H1 (cell line): ENCODE results near the gene SPARC. TPM values are rescaled to one million over a fixed set of nuclear protein-coding genes. Genes with fewer than 3 reads are reported as not detected.
A peak's percentile ranks its signal among the peaks of the same experiment; 100 is the strongest.

Experiments
- CTCF ChIA-PET: fragments of 300-600 bp; sonication (Branson Sonifier 250); formaldehyde crosslinking; loops from one replicate; lab custom pipeline; 2021; ENCODE audit not compliant: partially characterized antibody; lab: Charles Lee
- POLR2A ChIA-PET: fragments of 300-600 bp; sonication (Branson Sonifier 250); formaldehyde crosslinking; loops from one replicate; lab custom pipeline; 2021; ENCODE audit warnings: inconsistent platforms; ENCODE audit not compliant: partially characterized antibody; lab: Charles Lee
- DNase-seq, 2 experiments: peaks; one replicate each; pipeline versions ENCODE4 v3.0.0 to v3.0.0-alpha.2; 2010 to 2022; ENCODE audit warnings: low spot score in 2 of 2, low read depth in 1 of 2, mixed read lengths in 1 of 2
- FAIRE-seq: peaks from 2 replicates; lab custom pipeline; 2011; peaks lifted over from hg19 to GRCh38; lab: Jason Lieb, UNC
- H2AFZ ChIP-seq: 2 replicates; pipeline ENCODE4 v1.8.1; 2012; ENCODE audit warnings: low read length, inconsistent platforms
- H2AK5ac ChIP-seq: 2 replicates; pipeline ENCODE4 v1.6.1; 2013; ENCODE audit warnings: low read depth, low read length
- H2BK120ac ChIP-seq: replicated peaks from 2 replicates; pipeline ENCODE3; 2013; ENCODE audit warnings: low read depth, low read length, inconsistent platforms
- H2BK12ac ChIP-seq: 2 replicates; pipeline ENCODE4 v1.6.1; 2013; ENCODE audit warnings: low read depth, low read length
- H2BK15ac ChIP-seq: 2 replicates; pipeline ENCODE4 v1.6.1; 2013; ENCODE audit warnings: low read length
- H2BK20ac ChIP-seq: 2 replicates; pipeline ENCODE4 v1.6.1; 2013; ENCODE audit warnings: low read length
- H2BK5ac ChIP-seq: 2 replicates; pipeline ENCODE4 v1.6.1; 2013; ENCODE audit warnings: low read depth, low read length
- H3K14ac ChIP-seq: 2 replicates; pipeline ENCODE4 v1.6.1; 2013; ENCODE audit warnings: inconsistent platforms; ENCODE audit not compliant: insufficient read length
- H3K18ac ChIP-seq: 2 replicates; pipeline ENCODE4 v1.6.1; 2013; ENCODE audit warnings: low read length; ENCODE audit errors: extremely low read depth
- H3K23ac ChIP-seq: 2 replicates; pipeline ENCODE4 v1.6.1; 2013; ENCODE audit warnings: inconsistent platforms; ENCODE audit not compliant: insufficient read length
- H3K23me2 ChIP-seq: 2 replicates; pipeline ENCODE4 v1.6.1; 2013; ENCODE audit warnings: low read depth, low read length
- H3K27ac ChIP-seq: 2 replicates; pipeline ENCODE4 v1.6.1; 2011; ENCODE audit warnings: low read depth, low read length, inconsistent platforms
- H3K27me3 ChIP-seq, 4 experiments: replicated peaks in 1 of 4; 1 replicate in 1 of 4; 2 replicates in 3 of 4; pipeline versions ENCODE4 v1.6.1 to v1.8.1; 2011 to 2013; ENCODE audit warnings: low read length in 3 of 4, mild to moderate bottlenecking in 3 of 4, inconsistent platforms in 2 of 4, mixed read lengths in 2 of 4, moderate library complexity in 1 of 4; ENCODE audit not compliant: control insufficient read depth in 3 of 4, insufficient read depth in 3 of 4; ENCODE audit errors: extremely low read depth in 1 of 4
- H3K36me3 ChIP-seq, 4 experiments: 2 replicates each; pipeline versions ENCODE4 v1.6.1 to v1.8.1; 2011 to 2013; ENCODE audit warnings: mild to moderate bottlenecking in 4 of 4, low read length in 3 of 4, moderate library complexity in 2 of 4, control low read depth in 1 of 4, inconsistent platforms in 1 of 4; ENCODE audit not compliant: insufficient read depth in 4 of 4, control insufficient read depth in 2 of 4
- H3K4ac ChIP-seq: replicated peaks from 2 replicates; pipeline ENCODE3; 2013; ENCODE audit warnings: low read length, low read depth, mixed read lengths, inconsistent platforms; ENCODE audit not compliant: insufficient read length
- H3K4me1 ChIP-seq, 4 experiments: replicated peaks in 1 of 4; 1 replicate in 1 of 4; 2 replicates in 3 of 4; pipeline versions ENCODE4 v1.6.1 to v1.8.1; 2011 to 2013; ENCODE audit warnings: low read length in 3 of 4, inconsistent platforms in 2 of 4, mixed read lengths in 1 of 4; ENCODE audit not compliant: insufficient read depth in 4 of 4, control insufficient read depth in 3 of 4
- H3K4me2 ChIP-seq, 2 experiments: 2 replicates each; pipeline versions ENCODE4 v1.6.1 to v1.8.1; 2011 to 2013; ENCODE audit warnings: low read depth in 2 of 2, low read length in 2 of 2, control low read depth in 1 of 2, inconsistent platforms in 1 of 2, mild to moderate bottlenecking in 1 of 2; ENCODE audit not compliant: insufficient read depth in 1 of 2
- H3K4me3 ChIP-seq, 4 experiments: fragments of 200-600, 300-600 bp in 1 of 4; sonication (generic), shearing (Covaris generic), sonication (Bioruptor Twin) in 1 of 4; 2 replicates each; pipeline versions ENCODE4 v1.5.1 to v1.8.1; 2011 to 2016; ENCODE audit warnings: low read length in 4 of 4, low read depth in 3 of 4, control low read depth in 2 of 4, inconsistent platforms in 2 of 4, mild to moderate bottlenecking in 2 of 4, mixed read lengths in 1 of 4, moderate library complexity in 1 of 4; ENCODE audit not compliant: insufficient read depth in 2 of 4; ENCODE audit errors: extremely low read depth in 1 of 4
- H3K56ac ChIP-seq: replicated peaks from 2 replicates; pipeline ENCODE3; 2013; ENCODE audit warnings: low read depth, mild to moderate bottlenecking, mixed read lengths, low read length, inconsistent platforms; ENCODE audit not compliant: insufficient read length
- H3K79me1 ChIP-seq: 2 replicates; pipeline ENCODE4 v1.6.1; 2013; ENCODE audit warnings: low read depth, low read length, control low read depth
- H3K79me2 ChIP-seq, 2 experiments: 2 replicates each; pipeline versions ENCODE4 v1.6.1 to v1.8.1; 2012 to 2013; ENCODE audit warnings: low read length in 2 of 2, mild to moderate bottlenecking in 2 of 2, inconsistent platforms in 1 of 2; ENCODE audit not compliant: insufficient read depth in 2 of 2, control insufficient read depth in 1 of 2
- H3K9ac ChIP-seq, 4 experiments: replicated peaks in 1 of 4; 1 replicate in 1 of 4; 2 replicates in 3 of 4; pipeline versions ENCODE4 v1.6.1 to v1.8.1; 2011 to 2013; ENCODE audit warnings: low read depth in 3 of 4, low read length in 3 of 4, control low read depth in 2 of 4, mild to moderate bottlenecking in 2 of 4, moderate library complexity in 2 of 4, inconsistent platforms in 1 of 4; ENCODE audit errors: extremely low read depth in 1 of 4
- H3K9me3 ChIP-seq, 2 experiments: 2 replicates each; pipeline versions ENCODE4 v1.6.1 to v1.8.1; 2012 to 2013; ENCODE audit warnings: mild to moderate bottlenecking in 2 of 2, moderate library complexity in 2 of 2, control low read depth in 1 of 2, inconsistent platforms in 1 of 2, low read depth in 1 of 2, low read length in 1 of 2, mixed read lengths in 1 of 2; ENCODE audit not compliant: insufficient read depth in 2 of 2
- H4K20me1 ChIP-seq, 2 experiments: replicated peaks in 1 of 2; 2 replicates each; pipeline versions ENCODE3 to v1.8.1; 2011 to 2013; ENCODE audit warnings: inconsistent platforms in 2 of 2, low read length in 2 of 2, mild to moderate bottlenecking in 1 of 2; ENCODE audit not compliant: insufficient read depth in 2 of 2, control insufficient read depth in 1 of 2
- H4K5ac ChIP-seq: 2 replicates; pipeline ENCODE4 v1.6.1; 2013; ENCODE audit warnings: low read length, low read depth, mixed read lengths, inconsistent platforms; ENCODE audit not compliant: insufficient read length
- H4K8ac ChIP-seq: 2 replicates; pipeline ENCODE4 v1.8.0; 2013; ENCODE audit warnings: mild to moderate bottlenecking, moderate library complexity, low read length, inconsistent platforms; ENCODE audit not compliant: insufficient read depth; ENCODE audit errors: extremely low read depth
- H4K91ac ChIP-seq: replicated peaks from 2 replicates; pipeline ENCODE3; 2013; ENCODE audit warnings: low read length, mixed read lengths, inconsistent platforms; ENCODE audit not compliant: insufficient read length
- FOSL1 ChIP-seq: IDR thresholded peaks from 2 replicates; pipeline ENCODE4 v1.6.1; 2011; ENCODE audit warnings: mild to moderate bottlenecking, low read depth, low read length, moderate library complexity; ENCODE audit not compliant: insufficient read depth
- POLR2AphosphoS5 ChIP-seq: IDR thresholded peaks from 2 replicates; pipeline ENCODE4 v1.6.1; 2011; ENCODE audit warnings: low read depth, low read length
- RBBP5 ChIP-seq: IDR thresholded peaks from 2 replicates; pipeline ENCODE4 v1.7.1; 2012; ENCODE audit warnings: low read depth, mild to moderate bottlenecking, inconsistent platforms, low read length, moderate library complexity, borderline replicate concordance
- SP4 ChIP-seq: IDR thresholded peaks from 2 replicates; pipeline ENCODE4 v1.6.1; 2012; ENCODE audit warnings: low read length, inconsistent platforms
- TAF7 ChIP-seq: optimal IDR thresholded peaks from 2 replicates; pipeline ENCODE3; 2011; ENCODE audit warnings: low read depth, mild to moderate bottlenecking, inconsistent platforms, low read length, moderate library complexity, borderline replicate concordance
- YY1 ChIP-seq: IDR thresholded peaks from 2 replicates; pipeline ENCODE4 v1.6.1; 2011; ENCODE audit warnings: low read depth, mild to moderate bottlenecking, low read length
- WGBS, 2 experiments: shearing (Covaris generic) in 1 of 2; methylation state at CpG; one replicate each; pipeline versions ENCODE4 v1.1.6 to v1.1.7; 2013 to 2015; ENCODE audit warnings: low lambda C conversion rate in 2 of 2, mixed read lengths in 2 of 2, inconsistent platforms in 1 of 2, low coverage in 1 of 2, missing lambda C conversion rate in 1 of 2; ENCODE audit not compliant: insufficient replicate concordance in 2 of 2, insufficient coverage in 1 of 2, insufficient read length in 1 of 2; ENCODE audit errors: extremely low coverage in 1 of 2, missing lambda C conversion rate in 1 of 2; 5-methylcytosine and 5-hydroxymethylcytosine counted together
- polyA plus RNA-seq, 7 experiments: library from polyadenylated mRNA; depleted of rRNA in 3 of 7; stranded (reverse) in 5 of 7; unstranded in 2 of 7; fragments of >200 nt in 5 of 7; fragments of 200-250 nt in 2 of 7; gene quantifications; 1 replicate in 5 of 7; 2 replicates in 1 of 7; 4 replicates in 1 of 7; pipeline versions ENCODE4 v1.2.1 to v1.2.3, GENCODE V29; 2011 to 2013; ENCODE audit warnings: missing spikeins in 2 of 7, mixed read lengths in 2 of 7
- total RNA-seq: library from RNA; stranded (reverse); fragmentation: NEBNext Ultra II Directional; extraction: Animal tissue kit (Norgen Biotek cat#: 25700); gene quantifications from 2 replicates; pipeline ENCODE4 v1.2.1, GENCODE V29; 2021
- TF ChIP-seq, protein P1 (sequence below): IDR thresholded peaks from 2 replicates; pipeline ENCODE4 v1.6.1; 2011; ENCODE audit warnings: low read length, improper control_type of control experiment
- TF ChIP-seq, protein P2 (sequence below), 3 experiments: IDR thresholded peaks; 1 replicate in 2 of 3; 2 replicates in 1 of 3; pipeline versions ENCODE4 v1.5.1 to v1.6.1; 2011; ENCODE audit warnings: low read length in 3 of 3, mild to moderate bottlenecking in 3 of 3, inconsistent platforms in 2 of 3, low read depth in 1 of 3, moderate library complexity in 1 of 3; ENCODE audit not compliant: insufficient read depth in 1 of 3; ENCODE audit errors: control extremely low read depth in 1 of 3

SPARC gene
- total and polyA plus RNA-seq, 2 of the 8 experiments (the other 6 are each of a cell fraction or from before 2014, with no cell fraction given): 375 to 438 TPM

DNA sequence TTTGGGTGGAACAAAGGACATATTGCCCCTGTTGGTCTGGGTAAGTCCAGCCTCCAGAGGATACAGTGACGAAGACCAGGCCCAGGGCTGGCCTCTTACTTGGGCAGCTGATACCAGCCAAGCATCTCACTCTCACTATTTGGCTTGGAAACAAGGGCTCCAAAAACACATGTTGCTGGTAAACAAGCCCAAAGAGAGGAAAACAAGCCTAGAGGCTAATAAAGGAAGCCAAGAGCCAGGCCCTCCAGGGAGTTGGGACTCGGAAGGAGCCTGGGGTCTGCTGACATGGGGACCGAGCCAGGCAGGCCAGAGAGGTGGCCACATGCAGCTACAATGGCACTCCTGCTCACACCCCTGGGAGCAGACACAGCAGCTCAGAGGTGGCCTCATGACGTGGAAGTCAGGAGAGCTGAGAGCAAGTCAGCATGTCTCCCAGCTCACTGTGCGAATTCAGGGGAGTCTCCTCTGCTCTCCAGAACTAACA lies 5.7 kb downstream of the SPARC start:
- TF ChIP-seq FOSL1 (no peak), YY1 (no peak), TAF7 (no peak), RBBP5 (no peak), POLR2AphosphoS5 (peak; percentile 23; the same call in 1 of the 2 replicates), SP4 (no peak)
- TF ChIP-seq, protein P1, sequence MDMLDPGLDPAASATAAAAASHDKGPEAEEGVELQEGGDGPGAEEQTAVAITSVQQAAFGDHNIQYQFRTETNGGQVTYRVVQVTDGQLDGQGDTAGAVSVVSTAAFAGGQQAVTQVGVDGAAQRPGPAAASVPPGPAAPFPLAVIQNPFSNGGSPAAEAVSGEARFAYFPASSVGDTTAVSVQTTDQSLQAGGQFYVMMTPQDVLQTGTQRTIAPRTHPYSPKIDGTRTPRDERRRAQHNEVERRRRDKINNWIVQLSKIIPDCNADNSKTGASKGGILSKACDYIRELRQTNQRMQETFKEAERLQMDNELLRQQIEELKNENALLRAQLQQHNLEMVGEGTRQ: no peak
- TF ChIP-seq, protein P2, sequence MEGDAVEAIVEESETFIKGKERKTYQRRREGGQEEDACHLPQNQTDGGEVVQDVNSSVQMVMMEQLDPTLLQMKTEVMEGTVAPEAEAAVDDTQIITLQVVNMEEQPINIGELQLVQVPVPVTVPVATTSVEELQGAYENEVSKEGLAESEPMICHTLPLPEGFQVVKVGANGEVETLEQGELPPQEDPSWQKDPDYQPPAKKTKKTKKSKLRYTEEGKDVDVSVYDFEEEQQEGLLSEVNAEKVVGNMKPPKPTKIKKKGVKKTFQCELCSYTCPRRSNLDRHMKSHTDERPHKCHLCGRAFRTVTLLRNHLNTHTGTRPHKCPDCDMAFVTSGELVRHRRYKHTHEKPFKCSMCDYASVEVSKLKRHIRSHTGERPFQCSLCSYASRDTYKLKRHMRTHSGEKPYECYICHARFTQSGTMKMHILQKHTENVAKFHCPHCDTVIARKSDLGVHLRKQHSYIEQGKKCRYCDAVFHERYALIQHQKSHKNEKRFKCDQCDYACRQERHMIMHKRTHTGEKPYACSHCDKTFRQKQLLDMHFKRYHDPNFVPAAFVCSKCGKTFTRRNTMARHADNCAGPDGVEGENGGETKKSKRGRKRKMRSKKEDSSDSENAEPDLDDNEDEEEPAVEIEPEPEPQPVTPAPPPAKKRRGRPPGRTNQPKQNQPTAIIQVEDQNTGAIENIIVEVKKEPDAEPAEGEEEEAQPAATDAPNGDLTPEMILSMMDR (IDR thresholded peaks at IDR 0.05; ENCODE audit: control extremely low read depth in 1 of 3, insufficient read depth in 1 of 3, low read depth in 1 of 3, low read length in 3 of 3): no peak
- Histone ChIP-seq H3K23ac (no peak overlapping the region), H3K9ac (no peak overlapping the region; a peak in 1 of 7 replicates), H3K18ac (no peak overlapping the region), H3K14ac (no peak overlapping the region), H2BK120ac (no peak overlapping the region), H2BK20ac (no peak overlapping the region), H3K4ac (no peak overlapping the region), H2AFZ (no peak overlapping the region), H3K9me3 (no peaks in the 10 kb centered on the region), H3K56ac (no peak overlapping the region), H4K91ac (no peak overlapping the region), H3K79me2 (peaks cover 3 to 26% of the 10 kb centered on the region in 2 experiments), H3K36me3 (peaks cover 0 to 6% (median 0%) of the 10 kb centered on the region in 4 experiments; a peak in 1 of 8 replicates), H2BK5ac (no peak overlapping the region), H3K4me2 (no peak overlapping the region), H3K27me3 (no peaks in the 10 kb centered on the region), H2BK15ac (no peak overlapping the region), H4K8ac (no peak overlapping the region), H3K23me2 (peaks cover 4% of the 10 kb centered on the region; the same call in 1 of the 2 replicates), H4K20me1 (no peaks in the 10 kb centered on the region), H3K79me1 (peaks cover 3% of the 10 kb centered on the region), H2BK12ac (0 out of 2 replicates have a peak overlapping the region, but pooled peaks have one; percentile 5), H3K27ac (no peak overlapping the region), H3K4me1 (peaks cover 3 to 28% (median 20%) of the 10 kb centered on the region in 4 experiments; a peak in 5 of 7 replicates), H4K5ac (no peak overlapping the region), H3K4me3 (no peak overlapping the region), H2AK5ac (no peak overlapping the region)
- DNase-seq (no peak), FAIRE-seq (no peak)
- POLR2A ChIA-PET: interaction anchor here (1.2 to 3.4 kb wide), 4 partner anchors 9 to 90 kb away, joined by 4 to 16 read pairs (median 10); partner anchors contain the start of gene G3BP1
- 90% methylated on average over 5 of the region's 5 CpGs; no CpG with 5 or more reads in 1 of the 2 experiments for WGBS, 2 experiments
- CTCF ChIA-PET: interaction anchor here (3.1 to 43.0 kb wide), 6 partner anchors 8 to 68 kb away, joined by 14 to 991 read pairs (median 47); partner anchors contain the start of gene ATOX1
